Measurements from ENCODE around the gene TMEM120B.
A peak's percentile ranks its signal among the peaks of the same experiment; 100 is the strongest.

TMEM120B gene

DNA sequence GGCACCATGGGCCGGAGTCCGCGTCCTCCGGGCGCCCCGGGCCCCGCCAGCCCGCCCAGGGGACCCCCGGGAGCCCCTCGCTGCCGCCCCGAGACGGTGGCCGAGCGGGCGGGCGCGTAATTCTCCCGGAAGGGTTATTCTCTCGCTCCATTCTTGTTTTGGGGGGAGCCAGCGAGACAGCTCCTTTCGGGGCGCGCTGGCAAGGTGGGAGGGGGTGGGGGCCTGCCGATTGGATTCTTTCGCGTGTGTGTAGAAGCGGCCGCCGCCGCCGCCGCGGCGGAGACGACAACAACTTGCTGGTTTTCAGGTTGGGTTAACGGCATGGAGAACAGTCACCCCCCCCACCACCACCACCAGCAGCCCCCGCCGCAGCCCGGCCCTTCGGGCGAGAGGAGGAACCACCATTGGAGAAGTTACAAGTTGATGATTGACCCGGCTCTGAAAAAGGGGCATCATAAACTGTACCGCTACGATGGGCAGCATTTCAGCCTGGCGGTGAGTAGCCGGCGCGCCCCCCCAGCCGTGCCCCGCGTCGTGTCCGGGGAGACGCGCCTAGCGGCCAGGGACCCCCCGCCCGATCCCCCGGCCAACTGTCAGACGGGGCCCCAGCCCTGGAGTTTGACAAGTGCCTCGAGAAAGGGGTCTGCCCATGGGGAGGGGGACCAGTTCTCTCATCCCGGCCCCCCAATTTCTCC, 92.0 kb downstream of the TMEM120B start:
- DNase-seq (ENCODE audit: low spot score), result peak; percentile 37

DNA sequence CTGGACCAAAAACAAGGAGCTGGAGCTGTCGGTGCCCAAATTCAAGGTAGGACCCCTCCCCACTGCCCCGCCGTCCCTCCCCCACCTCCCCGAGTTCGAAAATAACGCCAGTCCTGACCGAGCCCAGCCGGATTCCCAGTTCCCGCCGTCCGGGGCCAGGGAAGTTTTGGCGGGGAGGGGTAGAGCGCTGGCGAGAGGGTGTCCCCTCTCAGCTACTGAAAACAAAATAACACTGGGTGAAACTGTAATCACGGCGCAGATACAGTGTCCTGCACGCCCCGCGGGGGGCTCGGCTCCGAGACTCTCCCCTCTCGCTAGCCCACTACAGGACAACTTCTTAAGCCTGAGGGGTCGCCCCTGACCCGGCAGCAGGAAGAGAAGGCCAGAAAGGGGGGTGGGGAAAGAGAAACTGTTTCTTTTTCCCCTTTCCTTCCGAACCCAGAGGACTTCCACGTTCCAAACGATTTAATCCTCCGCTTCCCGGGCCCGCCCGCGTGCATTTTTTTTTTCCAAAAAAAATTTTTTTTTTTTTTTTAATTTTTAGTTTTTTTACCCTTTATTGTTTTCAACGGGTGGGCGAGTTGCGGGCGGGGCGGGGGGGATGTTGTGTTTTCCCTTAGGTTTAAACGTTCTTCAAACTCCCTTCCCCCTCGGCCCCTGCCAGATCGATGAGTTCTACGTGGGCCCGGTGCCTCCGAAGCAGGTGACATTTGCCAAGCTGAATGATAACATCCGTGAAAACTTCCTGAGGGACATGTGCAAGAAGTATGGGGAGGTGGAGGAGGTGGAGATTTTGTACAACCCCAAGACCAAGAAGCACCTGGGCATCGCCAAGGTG, 92.8 kb downstream of the TMEM120B start:
- no peak for DNase-seq (ENCODE audit: low spot score)

DNA sequence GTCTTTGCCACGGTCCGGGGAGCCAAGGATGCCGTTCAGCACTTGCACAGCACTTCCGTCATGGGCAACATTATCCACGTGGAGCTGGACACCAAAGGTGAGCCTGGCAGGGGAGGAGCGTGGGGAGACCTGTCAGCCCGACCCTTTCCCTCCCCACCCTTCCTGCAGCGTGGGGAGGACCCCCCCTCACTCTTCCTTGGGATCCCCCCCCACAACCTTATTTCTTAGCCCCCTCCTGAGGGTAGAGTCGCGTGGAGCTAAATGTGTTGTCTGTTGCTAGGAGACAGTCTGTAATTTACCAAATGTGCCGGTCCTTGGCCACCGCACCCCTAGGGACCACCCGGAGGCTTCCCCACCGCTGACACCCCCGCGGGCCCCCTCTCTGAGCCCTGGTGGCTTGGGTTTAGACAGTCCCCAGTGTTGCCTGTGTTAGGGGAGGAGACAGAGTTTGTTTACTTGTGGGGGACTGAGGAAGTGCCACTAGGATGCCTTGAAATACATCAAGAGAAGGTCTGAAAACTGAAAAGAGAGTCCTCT, 93.5 kb downstream of the TMEM120B start:
- no peak for DNase-seq (ENCODE audit: low spot score)

- peak; percentile 58 for DNase-seq (ENCODE audit: low spot score)
These were observed 94.2 kb downstream of the TMEM120B start for GRCh38 chr12:121806546-121807423.

GRCh38 chr12:121807642-121808347, 95.2 kb downstream of the TMEM120B start:
- no peak for DNase-seq (ENCODE audit: low spot score)

GRCh38 chr12:121808623-121809022, 96.1 kb downstream of the TMEM120B start:
- no peak for DNase-seq (ENCODE audit: low spot score)

DNA sequence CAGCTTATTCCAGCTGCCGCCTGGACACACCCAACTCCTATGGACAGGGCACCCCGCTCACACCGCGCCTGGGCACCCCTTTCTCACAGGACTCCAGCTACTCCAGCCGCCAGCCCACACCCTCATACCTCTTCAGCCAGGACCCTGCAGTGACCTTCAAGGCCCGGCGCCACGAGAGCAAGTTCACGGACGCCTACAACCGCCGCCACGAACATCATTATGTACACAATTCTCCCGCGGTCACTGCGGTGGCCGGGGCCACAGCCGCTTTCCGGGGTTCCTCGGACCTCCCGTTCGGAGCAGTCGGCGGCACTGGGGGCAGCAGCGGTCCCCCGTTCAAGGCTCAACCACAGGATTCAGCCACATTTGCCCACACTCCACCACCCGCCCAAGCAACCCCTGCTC, 97.2 kb downstream of the TMEM120B start:
- DNase-seq (ENCODE audit: low spot score), result no peak

DNA sequence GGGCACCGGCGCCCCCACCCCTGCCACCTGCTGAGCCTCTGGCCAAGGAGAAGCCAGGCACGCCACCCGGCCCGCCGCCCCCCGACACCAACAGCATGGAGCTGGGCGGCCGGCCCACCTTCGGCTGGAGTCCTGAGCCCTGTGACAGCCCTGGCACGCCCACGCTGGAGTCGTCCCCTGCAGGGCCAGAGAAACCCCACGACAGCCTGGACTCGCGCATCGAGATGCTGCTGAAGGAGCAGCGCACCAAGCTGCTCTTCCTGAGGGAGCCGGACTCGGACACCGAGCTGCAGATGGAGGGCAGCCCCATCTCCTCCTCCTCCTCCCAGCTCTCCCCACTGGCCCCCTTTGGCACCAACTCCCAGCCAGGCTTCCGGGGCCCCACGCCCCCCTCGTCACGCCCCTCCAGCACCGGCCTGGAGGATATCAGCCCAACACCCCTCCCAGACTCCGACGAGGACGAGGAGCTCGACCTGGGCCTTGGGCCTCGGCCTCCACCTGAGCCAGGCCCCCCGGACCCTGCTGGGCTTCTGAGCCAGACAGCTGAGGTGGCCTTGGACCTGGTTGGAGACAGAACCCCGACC, 97.8 kb downstream of the TMEM120B start:
- no peak for DNase-seq (ENCODE audit: low spot score)

DNA sequence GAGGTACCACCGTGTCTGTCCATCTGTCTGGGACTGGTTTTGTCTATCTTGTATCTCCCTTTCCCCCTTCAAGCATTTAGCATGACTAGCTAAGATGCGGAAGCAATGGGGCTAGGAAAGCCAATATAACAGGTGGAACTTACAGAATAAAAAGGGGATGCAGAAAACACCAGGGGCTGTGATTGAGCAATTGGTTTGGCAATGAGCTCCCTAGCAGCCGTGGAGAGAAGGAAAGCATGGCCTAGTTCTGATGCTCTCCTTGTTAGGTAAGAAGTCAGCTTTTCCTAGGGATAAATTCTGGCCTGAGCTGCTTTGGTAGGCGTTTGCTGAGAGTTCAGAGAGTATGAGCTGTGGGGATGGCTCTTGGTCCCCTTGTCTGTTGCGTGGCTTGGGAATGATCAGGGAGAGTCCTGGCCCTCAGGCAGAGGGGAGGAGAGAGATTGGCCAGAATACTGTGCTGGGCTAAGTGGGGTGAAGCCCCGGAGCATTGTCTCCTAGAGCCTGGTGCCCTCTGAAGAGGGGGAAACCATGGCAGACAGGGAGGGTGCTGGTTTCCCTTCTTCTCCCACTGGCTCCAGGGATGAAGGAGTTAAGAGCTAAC, 98.4 kb downstream of the TMEM120B start:
- DNase-seq (ENCODE audit: low spot score), result no peak

DNA sequence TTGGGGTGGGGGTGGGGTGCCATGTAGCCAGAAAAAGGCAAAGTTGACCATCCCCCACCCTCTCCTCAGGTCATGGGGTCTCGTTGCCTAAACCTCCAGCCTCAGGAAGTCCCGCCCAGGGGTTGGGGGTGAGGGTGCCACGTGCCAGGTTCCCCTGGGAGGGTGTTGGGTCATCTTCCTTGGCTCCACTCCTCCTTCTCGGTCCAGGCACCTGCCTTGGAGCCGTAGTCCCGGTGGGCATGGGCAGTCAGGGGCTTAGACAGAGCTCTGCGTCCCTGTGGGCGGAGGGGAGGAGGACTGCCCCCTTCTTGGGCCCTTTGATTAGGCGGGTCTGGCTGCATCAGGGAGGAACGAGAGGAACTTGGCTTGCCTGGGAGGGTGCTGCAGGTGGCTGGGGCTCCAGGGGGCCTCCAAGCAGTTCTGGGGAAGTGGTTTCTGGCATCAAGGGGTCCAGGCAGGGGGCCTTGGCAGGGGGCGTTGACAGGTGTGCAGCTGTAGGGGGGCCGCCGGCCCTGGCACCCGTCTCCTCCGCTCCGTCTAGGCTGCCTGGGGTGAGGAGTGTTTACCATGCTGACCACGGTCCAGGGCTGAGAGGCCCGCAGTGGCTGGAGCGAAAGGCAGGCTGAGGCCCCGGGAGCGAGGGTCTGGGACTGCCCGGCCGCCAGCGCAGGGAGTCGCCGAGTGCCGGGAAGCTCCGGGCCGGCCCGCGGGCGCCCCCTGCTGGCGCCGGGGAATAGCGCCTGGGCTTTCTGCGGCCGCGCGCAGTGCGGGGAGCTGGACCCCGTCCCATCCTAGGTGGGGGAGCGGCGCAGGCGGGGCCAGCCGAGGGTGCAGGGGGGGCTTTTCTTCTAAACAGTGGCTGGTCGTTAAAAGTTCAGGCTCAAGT, 99.1 kb downstream of the TMEM120B start:
- DNase-seq (ENCODE audit: low spot score), result peak; percentile 92

- peak; percentile 96 for DNase-seq (ENCODE audit: low spot score)
These were observed 99.8 kb downstream of the TMEM120B start for GRCh38 chr12:121812320-121812871.

DNA sequence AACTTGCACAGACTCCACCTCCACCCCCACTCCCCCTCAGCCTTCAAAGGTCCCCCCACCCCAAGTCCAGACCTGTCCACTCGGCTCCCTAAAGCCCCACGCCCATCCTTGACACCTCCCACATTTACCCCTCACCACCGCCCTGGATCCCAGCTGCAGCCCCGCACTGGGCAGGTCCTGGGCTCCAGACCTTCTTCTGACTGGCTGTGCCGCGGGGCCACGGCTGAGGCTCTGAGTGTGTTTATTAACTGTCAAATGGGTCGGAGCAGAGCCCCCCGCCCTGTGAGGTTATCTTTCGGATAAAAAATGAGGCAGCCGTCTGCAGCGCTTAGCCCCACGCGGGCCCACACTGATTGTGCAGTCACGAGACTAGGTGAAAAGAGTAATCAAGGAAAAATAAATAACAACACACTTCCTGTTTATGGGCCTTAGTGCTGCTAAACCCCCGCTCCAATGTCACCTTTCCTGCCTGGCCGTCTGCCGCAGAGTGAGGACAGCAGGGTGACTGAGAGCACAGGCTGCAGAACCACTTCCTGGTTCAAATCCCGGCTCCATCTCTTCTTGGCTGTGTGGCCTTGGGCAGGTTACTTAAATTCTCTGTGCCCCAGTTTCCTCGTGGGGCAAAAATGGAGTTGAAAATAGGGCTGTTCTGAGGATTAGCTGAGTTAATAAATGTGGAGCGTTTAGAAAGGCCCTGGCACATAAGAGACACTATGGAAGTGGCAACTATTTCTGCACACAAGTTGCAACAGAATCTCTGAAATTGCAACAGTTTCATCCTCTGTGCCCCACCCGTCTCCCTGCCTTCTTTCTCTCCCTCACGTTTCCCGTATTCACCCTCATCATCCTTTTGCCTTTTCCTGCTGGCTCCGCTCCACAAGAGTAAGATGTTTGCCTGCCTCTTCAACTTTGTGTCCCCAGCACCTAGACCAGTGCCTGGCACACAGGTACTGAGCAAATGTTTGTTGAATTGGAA, 100.7 kb downstream of the TMEM120B start:
- peak; percentile 56 for DNase-seq (ENCODE audit: low spot score)

GRCh38 chr12:121813951-121814350, 101.4 kb downstream of the TMEM120B start:
- no peak for DNase-seq (ENCODE audit: low spot score)

DNA sequence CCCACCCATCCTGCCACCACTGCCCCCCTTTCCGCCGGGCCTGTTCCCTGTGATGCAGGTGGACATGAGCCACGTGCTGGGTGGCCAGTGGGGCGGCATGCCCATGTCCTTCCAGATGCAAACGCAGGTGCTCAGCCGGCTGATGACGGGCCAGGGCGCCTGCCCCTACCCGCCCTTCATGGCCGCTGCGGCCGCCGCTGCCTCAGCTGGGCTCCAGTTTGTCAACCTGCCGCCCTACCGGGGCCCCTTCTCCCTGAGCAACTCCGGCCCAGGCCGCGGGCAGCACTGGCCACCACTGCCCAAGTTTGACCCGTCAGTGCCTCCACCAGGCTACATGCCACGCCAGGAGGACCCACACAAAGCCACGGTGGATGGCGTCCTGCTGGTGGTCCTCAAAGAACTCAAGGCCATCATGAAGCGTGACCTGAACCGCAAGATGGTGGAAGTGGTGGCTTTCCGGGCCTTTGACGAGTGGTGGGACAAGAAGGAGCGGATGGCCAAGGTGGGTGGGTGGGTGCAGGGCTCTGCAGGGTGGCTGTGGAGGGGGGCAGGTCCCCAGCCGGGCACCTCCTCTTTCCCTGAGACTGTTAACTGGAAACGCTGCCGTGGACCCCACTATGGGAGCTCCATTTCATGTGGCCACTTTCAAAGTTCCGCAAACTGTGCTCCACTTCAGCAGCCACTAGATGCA, 102.0 kb downstream of the TMEM120B start:
- DNase-seq (ENCODE audit: low spot score), result no peak

- DNase-seq (ENCODE audit: low spot score), result no peak
These were observed 102.7 kb downstream of the TMEM120B start for GRCh38 chr12:121815263-121815662.

GRCh38 chr12:121816925-121817647, 104.5 kb downstream of the TMEM120B start:
- DNase-seq (ENCODE audit: low spot score), result no peak

DNA sequence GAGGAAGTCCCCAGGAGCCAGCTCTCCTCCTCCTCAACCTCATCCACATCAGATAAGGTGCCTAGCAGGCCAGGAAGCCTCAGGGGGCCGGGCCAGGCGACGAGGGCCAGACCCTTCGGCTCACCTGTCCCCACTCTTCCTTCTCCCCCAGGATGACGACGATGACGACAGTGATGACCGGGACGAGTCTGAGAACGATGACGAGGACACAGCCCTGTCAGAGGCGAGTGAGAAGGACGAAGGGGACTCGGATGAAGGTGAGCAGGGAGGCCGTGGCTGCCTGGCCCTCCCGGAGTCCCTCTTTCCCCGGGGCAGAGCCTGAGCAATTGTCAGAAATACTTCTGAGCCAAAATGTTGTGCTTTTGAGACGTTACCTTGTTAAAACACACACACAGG, 105.1 kb downstream of the TMEM120B start:
- DNase-seq (ENCODE audit: low spot score), result no peak

Measured in GM03348 (cell line).